Central memory CD8-positive, alpha-beta T cell (primary cell): ENCODE results near the gene TSHZ2.

ENCODE experiments used
- ATAC-seq: fragments of 150-1000 bp; cut with Tn5 transposase; replicated peaks from 2 replicates; pipeline ENCODE4 v1.10.0; 2022; ENCODE audit warnings: mild to moderate bottlenecking, moderate FRiP score, moderate number of reproducible peaks; ENCODE audit not compliant: poor library complexity, severe bottlenecking; ENCODE audit errors: extremely low read depth
- DNase-seq, 2 donors: peaks; one replicate each; pipeline ENCODE4 v3.0.0; 2021; ENCODE audit warnings: low spot score in 2 of 2
- H3K27ac Mint-ChIP-seq: one replicate; pipeline ENCODE4 v1.8.0; 2022; ENCODE audit warnings: low read depth, mild to moderate bottlenecking, moderate library complexity, mixed read lengths
- H3K27me3 Mint-ChIP-seq: one replicate; pipeline ENCODE4 v1.8.0; 2022; ENCODE audit warnings: mixed read lengths
- H3K36me3 Mint-ChIP-seq: one replicate; pipeline ENCODE4 v1.8.0; 2022; ENCODE audit warnings: mild to moderate bottlenecking, moderate library complexity, mixed read lengths; ENCODE audit not compliant: insufficient read depth
- H3K4me1 Mint-ChIP-seq: one replicate; pipeline ENCODE4 v1.8.0; 2022; ENCODE audit warnings: mixed read lengths
- H3K4me3 Mint-ChIP-seq: one replicate; pipeline ENCODE4 v1.8.0; 2022; ENCODE audit warnings: mild to moderate bottlenecking, moderate library complexity, mixed read lengths
- H3K9me3 Mint-ChIP-seq: one replicate; pipeline ENCODE4 v1.8.0; 2022; ENCODE audit warnings: mixed read lengths

TSHZ2 gene

DNA sequence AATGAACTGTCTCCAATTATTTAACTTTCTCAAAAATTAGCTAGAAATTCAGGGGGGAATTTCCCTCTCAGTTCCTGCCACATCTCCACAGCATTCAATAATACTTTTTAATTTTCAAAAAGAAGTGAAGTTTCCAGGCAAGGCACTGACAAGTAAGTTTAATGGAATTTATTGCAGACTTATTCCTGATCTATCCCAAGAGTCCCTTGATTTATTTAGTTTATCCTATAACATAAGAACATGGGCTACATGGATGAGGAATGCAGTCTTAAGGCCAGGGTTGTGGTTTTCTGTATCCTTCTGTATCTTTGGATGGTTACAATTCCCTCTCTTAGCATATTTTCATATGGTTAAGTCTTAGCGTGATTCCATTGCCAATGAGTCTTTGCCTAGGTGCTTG, 126.5 kb downstream of the TSHZ2 start:
- no peak overlapping the region for H3K27ac Mint-ChIP-seq
- H3K4me3 Mint-ChIP-seq: no peak overlapping the region
- no peaks in the 10 kb centered on the region for H3K4me1 Mint-ChIP-seq
- H3K27me3 Mint-ChIP-seq: peaks cover 19% of the 10 kb centered on the region
- no peaks in the 10 kb centered on the region for H3K9me3 Mint-ChIP-seq
- DNase-seq (no peak), ATAC-seq (no peak)
- H3K36me3 Mint-ChIP-seq: no peaks in the 10 kb centered on the region

DNA sequence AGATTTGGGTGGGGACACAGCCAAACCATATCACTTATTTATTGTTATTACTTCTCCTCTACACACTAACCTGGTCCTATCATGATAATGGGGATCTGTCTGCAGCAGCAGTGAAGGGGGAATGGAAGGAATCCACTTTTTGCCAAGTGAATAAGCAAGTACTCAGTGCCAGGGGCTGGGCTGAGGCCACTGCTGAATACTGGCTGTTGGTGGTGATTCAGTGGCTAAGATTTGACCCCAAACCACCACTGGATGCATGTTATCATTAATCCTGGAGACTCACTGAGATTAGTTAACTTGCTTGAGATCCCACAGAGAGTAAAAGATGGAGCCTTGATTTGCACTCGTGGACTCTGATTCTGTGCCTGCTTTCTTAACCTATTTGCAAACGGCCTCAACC, 127.7 kb downstream of the TSHZ2 start:
- Mint-ChIP-seq H3K4me3 (no peak overlapping the region), H3K27ac (no peak overlapping the region), H3K27me3 (peaks cover 23% of the 10 kb centered on the region), H3K9me3 (no peaks in the 10 kb centered on the region), H3K4me1 (no peaks in the 10 kb centered on the region), H3K36me3 (no peaks in the 10 kb centered on the region)
- ATAC-seq (no peak), DNase-seq (no peak)

DNA sequence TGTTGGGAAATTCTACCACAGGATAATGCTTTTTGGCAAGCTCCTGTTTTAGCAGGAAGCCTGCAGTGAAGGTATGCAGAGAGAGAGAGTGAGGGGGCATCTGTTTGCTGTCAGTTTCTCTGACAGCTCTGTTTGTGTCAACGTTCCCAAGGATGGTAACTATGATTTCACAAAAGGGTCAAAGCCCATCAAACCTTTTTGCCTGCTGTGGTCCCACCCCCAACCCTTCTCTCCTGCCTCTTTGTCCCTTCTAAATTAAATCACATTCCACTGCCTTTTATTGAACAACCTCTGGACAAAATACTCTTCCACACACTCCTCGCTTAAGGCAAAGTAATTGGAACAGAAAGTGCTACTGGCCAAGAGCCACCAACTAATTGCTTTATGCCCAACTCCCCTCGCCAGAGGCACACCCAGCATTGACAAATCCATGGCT, 128.3 kb downstream of the TSHZ2 start:
- H3K27ac Mint-ChIP-seq: no peak overlapping the region
- no peak overlapping the region for H3K4me3 Mint-ChIP-seq
- no peaks in the 10 kb centered on the region for H3K4me1 Mint-ChIP-seq
- ATAC-seq: no peak
- no peak for DNase-seq
- peaks cover 16% of the 10 kb centered on the region for H3K27me3 Mint-ChIP-seq
- no peaks in the 10 kb centered on the region for H3K36me3 Mint-ChIP-seq
- no peaks in the 10 kb centered on the region for H3K9me3 Mint-ChIP-seq

DNA sequence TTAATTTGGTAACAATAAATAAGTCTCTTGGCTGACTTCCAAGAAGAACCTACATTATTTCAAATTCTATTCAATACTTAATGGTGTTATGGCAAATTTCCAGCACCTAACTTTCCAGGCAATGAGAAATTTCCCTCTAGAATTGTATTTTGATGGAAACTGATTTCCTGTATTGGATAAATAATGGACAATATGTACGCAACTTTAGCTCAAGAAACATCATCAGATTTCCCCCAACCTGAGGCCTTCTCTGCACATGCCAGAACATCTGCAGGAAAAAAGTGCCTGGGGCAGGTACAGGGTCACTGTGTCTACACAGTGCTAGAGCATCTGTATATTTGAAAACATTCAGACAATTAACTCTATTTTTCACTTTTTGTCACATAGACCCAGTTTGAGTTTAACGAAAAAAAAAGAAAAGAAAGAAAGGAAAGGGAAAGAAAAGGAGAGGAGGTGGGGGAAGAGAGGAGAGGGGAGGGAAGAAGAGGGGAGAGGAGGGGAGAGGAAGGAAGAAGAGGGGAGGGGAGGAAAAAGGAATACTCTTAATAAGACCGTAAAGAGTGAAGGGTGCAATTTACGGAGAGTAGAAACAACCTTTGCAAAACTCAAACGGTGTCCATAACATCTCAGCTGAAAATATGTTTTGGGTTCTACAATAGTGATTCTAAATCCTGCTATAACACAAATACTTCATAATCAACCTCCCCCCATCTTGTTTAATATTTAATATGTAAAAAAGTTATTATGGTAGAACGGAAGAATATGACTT, 130.0 kb downstream of the TSHZ2 start:
- no peak overlapping the region for H3K4me3 Mint-ChIP-seq
- H3K36me3 Mint-ChIP-seq: no peaks in the 10 kb centered on the region
- no peaks in the 10 kb centered on the region for H3K4me1 Mint-ChIP-seq

DNA sequence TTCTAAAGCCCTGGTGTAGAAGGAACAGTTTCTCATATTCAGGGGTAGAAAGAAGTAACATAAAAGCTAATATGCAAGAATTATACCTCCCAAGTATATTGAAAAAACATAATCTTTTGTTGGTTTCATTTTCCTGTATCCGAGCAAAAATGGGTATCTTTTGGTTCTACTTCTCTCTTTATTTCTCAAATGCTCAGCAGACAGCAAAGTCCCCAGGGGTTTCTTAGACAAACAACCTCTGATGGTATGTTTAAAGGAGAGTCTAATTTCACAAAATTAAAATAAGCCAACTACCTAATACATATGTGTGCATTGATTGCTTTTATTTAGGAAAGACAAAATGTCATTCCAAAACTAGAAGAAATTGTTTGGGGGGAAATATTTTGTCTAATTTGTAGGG, 131.0 kb downstream of the TSHZ2 start:
- H3K4me1 Mint-ChIP-seq: no peaks in the 10 kb centered on the region
- DNase-seq: no peak
- H3K9me3 Mint-ChIP-seq: no peaks in the 10 kb centered on the region
- H3K36me3 Mint-ChIP-seq: no peaks in the 10 kb centered on the region
- peaks cover 20% of the 10 kb centered on the region for H3K27me3 Mint-ChIP-seq
- H3K4me3 Mint-ChIP-seq: no peak overlapping the region
- ATAC-seq: no peak
- H3K27ac Mint-ChIP-seq: no peak overlapping the region

More for the DNA sequence above, 130.0 kb downstream of the TSHZ2 start:
- Mint-ChIP-seq H3K9me3 (no peaks in the 10 kb centered on the region), H3K27me3 (peaks cover 17% of the 10 kb centered on the region), H3K27ac (no peak overlapping the region)
- ATAC-seq (no peak), DNase-seq (no peak)

DNA sequence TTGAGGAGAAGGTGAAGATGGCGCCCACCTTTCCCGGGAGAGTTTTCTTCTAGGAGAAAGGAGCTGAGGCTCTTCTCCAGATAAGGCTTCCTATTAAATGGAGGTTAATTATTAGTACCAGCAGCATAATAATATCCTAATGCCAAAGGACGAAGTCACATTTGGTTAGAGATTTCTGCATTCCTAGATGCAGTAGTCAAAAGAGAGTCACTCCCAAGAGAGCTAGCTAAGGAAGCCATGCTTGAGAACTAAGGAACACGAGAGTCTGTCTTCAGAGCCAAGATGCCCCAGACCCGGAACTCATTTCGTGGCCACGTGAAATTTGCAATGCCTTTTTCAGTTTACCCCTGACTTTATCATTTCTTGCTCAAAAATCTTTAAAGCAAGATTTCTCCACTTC, 132.7 kb downstream of the TSHZ2 start:
- Mint-ChIP-seq H3K9me3 (no peaks in the 10 kb centered on the region), H3K4me1 (no peaks in the 10 kb centered on the region), H3K36me3 (no peaks in the 10 kb centered on the region), H3K27me3 (peaks cover 20% of the 10 kb centered on the region), H3K4me3 (no peak overlapping the region), H3K27ac (no peak overlapping the region)
- no peak for DNase-seq
- ATAC-seq: no peak

DNA sequence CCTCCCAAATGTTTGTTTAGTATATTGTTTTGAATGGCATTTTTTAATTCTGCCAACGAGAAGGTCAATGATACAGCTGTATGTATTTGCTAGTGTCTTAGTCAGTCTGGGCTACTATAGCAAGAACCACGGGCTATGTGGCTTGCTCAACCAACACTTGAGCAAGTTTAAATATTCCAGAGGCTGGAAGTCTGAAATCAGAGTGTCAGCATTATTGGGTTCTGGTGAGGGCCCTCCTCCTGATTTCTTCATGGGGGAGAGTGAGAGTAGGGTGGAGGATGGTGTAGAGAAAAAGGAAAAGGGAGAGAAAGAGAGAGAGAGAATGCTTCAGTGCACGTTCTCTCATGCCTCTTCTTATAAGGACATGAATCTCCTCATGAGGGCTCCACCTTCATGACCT, 144.6 kb downstream of the TSHZ2 start:
- H3K4me3 Mint-ChIP-seq: no peak overlapping the region
- no peaks in the 10 kb centered on the region for H3K4me1 Mint-ChIP-seq
- no peaks in the 10 kb centered on the region for H3K36me3 Mint-ChIP-seq
- DNase-seq (no peak), ATAC-seq (no peak)
- peaks cover 39% of the 10 kb centered on the region for H3K27me3 Mint-ChIP-seq
- H3K27ac Mint-ChIP-seq: no peak overlapping the region
- H3K9me3 Mint-ChIP-seq: no peaks in the 10 kb centered on the region

DNA sequence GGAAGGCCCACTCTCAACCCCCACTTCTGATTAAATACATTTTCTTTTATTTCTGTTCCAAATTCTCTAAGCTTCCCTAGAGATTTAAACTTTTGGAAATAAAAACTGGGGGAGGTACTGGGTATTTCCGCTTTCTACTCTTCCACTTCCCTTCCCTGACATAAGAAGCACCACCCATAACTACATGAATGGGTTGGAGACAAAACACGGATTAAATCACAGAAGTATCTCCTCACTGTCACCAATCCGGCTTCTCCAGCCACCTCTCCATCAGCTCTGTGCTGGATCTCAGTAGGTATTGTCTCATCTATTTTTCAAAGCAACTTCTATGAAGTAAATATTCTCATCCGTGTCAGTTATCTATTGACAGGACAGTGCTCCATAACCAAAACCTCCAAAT, 150.7 kb downstream of the TSHZ2 start:
- ATAC-seq (no peak), DNase-seq (no peak)
- Mint-ChIP-seq H3K27ac (no peak overlapping the region), H3K36me3 (no peaks in the 10 kb centered on the region), H3K4me1 (no peaks in the 10 kb centered on the region), H3K27me3 (peaks cover 55% of the 10 kb centered on the region), H3K4me3 (no peak overlapping the region), H3K9me3 (no peaks in the 10 kb centered on the region)

DNA sequence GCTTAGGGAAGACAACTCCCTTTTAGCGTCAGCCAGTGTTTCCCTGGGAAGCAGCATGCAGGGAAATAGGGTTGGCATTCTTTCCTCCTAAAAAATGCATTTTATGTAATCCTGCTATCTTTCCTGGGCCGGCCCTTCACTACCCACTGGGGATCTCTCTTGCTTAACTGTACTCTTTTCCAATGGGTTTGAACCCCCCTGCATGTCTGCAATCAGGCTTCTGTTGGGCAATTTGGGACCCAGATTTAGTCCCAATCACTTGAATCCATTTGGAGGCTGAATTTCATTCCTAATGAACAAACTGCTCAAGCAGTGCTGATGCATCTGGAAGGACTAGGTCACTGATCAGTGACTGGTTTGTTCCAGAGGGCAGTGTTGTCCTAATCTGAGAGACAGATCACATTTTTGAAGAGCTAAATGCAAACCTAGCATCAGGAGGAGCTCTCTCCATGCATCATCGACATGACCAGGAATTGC, 152.0 kb downstream of the TSHZ2 start:
- no peaks in the 10 kb centered on the region for H3K4me1 Mint-ChIP-seq
- no peak overlapping the region for H3K4me3 Mint-ChIP-seq
- no peak for ATAC-seq
- no peak overlapping the region for H3K27ac Mint-ChIP-seq
- peaks cover 48% of the 10 kb centered on the region for H3K27me3 Mint-ChIP-seq
- no peak for DNase-seq
- H3K9me3 Mint-ChIP-seq: no peaks in the 10 kb centered on the region
- no peaks in the 10 kb centered on the region for H3K36me3 Mint-ChIP-seq

DNA sequence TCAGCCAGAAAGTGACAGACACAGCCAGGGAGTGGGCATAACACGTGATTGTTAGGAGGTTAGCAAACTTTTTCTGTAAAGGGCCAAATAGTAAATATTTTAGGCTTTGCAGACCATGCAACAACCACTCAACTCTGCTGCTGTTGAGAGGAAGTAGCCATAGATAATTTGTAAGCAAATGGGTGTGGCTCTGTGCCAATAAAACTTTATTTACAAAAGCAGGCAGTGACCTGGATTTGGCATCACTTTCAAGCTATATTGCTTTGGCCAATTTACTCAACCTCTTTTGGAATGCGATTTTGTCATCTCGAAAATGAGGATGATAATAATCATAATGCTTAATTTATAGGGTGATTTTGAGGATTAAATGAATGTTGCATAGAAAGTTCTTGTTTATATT, 152.6 kb downstream of the TSHZ2 start:
- ATAC-seq (no peak), DNase-seq (no peak)
- Mint-ChIP-seq H3K9me3 (no peaks in the 10 kb centered on the region), H3K27me3 (peaks cover 51% of the 10 kb centered on the region), H3K36me3 (no peaks in the 10 kb centered on the region), H3K4me3 (no peak overlapping the region), H3K4me1 (no peaks in the 10 kb centered on the region), H3K27ac (no peak overlapping the region)

DNA sequence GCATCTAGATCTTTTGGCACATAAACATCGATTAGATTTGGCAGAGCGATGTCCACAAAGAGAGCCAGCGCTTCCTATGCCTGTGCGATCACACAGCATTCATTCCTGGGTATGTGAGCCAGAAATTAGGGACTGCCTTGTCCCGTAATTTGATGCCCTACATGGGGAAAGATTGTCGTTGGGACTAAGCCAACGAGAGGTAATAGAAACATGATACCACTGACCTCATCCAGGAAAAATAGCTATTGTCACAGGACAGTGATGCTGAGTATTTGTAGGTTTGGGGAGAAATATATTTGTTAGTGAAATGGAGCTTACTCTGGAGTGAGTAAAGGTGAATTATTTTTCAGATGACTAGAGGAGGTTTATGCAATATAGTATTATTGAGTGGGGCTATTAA, 154.0 kb downstream of the TSHZ2 start:
- H3K27ac Mint-ChIP-seq: no peak overlapping the region
- no peaks in the 10 kb centered on the region for H3K4me1 Mint-ChIP-seq
- no peak overlapping the region for H3K4me3 Mint-ChIP-seq
- H3K27me3 Mint-ChIP-seq: peaks cover 54% of the 10 kb centered on the region
- DNase-seq (no peak), ATAC-seq (no peak)
- no peaks in the 10 kb centered on the region for H3K9me3 Mint-ChIP-seq
- no peaks in the 10 kb centered on the region for H3K36me3 Mint-ChIP-seq

DNA sequence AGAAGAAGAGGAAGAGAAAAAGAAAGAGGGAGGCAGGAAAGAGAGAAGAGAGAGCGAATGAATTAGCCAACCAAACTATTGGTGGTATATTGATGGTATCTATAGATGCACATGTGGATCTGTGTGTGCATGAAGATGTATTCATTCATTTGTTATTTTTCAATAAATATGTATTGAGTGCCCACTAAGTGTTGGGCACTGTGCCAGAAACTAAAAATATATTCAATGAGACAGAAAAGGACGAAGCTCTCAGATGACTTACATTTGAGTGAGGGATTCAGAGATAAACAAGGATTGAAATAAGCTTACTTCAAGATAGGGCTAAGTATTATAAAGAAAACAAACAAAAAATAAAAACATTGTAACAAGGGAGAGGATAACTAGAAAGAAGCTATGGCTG, 154.9 kb downstream of the TSHZ2 start:
- no peak overlapping the region for H3K27ac Mint-ChIP-seq
- no peak overlapping the region for H3K4me3 Mint-ChIP-seq
- no peak for DNase-seq
- no peak for ATAC-seq
- no peaks in the 10 kb centered on the region for H3K9me3 Mint-ChIP-seq
- no peaks in the 10 kb centered on the region for H3K36me3 Mint-ChIP-seq
- H3K27me3 Mint-ChIP-seq: peaks cover 54% of the 10 kb centered on the region
- H3K4me1 Mint-ChIP-seq: no peaks in the 10 kb centered on the region

DNA sequence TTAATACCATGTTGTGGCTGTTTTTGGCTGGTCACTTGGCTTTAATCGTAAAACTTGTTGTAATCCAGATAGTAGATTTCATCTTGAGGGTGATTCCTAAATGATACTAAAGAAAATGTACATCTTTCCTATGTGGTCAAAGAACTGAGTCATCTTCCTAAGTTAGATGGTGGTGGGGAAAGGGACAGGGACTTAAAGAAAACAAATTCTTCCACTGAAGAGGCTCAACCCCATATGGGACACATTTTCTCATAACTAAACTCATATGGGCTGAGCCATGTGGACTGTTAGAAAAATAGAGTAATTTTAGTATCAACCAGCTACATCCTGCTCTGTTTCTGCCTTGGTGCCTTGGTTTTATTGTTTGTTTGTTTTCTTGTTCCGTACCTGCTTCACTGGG, 155.8 kb downstream of the TSHZ2 start:
- Mint-ChIP-seq H3K4me3 (no peak overlapping the region), H3K27me3 (peaks cover 59% of the 10 kb centered on the region), H3K4me1 (no peaks in the 10 kb centered on the region), H3K36me3 (no peaks in the 10 kb centered on the region), H3K27ac (no peak overlapping the region), H3K9me3 (no peaks in the 10 kb centered on the region)
- DNase-seq (no peak), ATAC-seq (no peak)
